Karpas-422 (cell line): Measurements from ENCODE around the gene MAPK12. TPM values are rescaled to one million over a fixed set of nuclear protein-coding genes. Genes with fewer than 3 reads are reported as not detected.

ENCODE experiments used
- DNase-seq: peaks from one replicate; pipeline ENCODE4 v3.0.0-alpha.2; 2015
- H2AFZ ChIP-seq: fragments of 200-600 bp; sonication (generic); 2 replicates; pipeline ENCODE4 v1.6.1; 2014; ENCODE audit warnings: antibody characterized with exemption, low read length, mixed read lengths
- H3K27ac ChIP-seq: fragments of 200-600 bp; sonication (generic); 2 replicates; pipeline ENCODE4 v1.5.1; 2014; ENCODE audit warnings: mild to moderate bottlenecking, low read length, moderate library complexity
- H3K27me3 ChIP-seq: fragments of 200-600 bp; sonication (generic); 2 replicates; pipeline ENCODE4 v1.6.1; 2014; ENCODE audit warnings: low read length, mixed read lengths
- H3K36me3 ChIP-seq: fragments of 200-600 bp; sonication (generic); 2 replicates; pipeline ENCODE4 v1.6.1; 2014; ENCODE audit warnings: low read length, mixed read lengths; ENCODE audit not compliant: insufficient read depth
- H3K4me1 ChIP-seq: fragments of 200-600 bp; sonication (generic); 2 replicates; pipeline ENCODE4 v1.6.1; 2014; ENCODE audit warnings: mild to moderate bottlenecking, low read length, mixed read lengths
- H3K4me2 ChIP-seq: fragments of 200-600 bp; sonication (generic); 2 replicates; pipeline ENCODE4 v1.6.1; 2014; ENCODE audit warnings: low read length, low read depth, mild to moderate bottlenecking; ENCODE audit not compliant: poor library complexity, severe bottlenecking
- H3K4me3 ChIP-seq: fragments of 200-600 bp; sonication (generic); 2 replicates; pipeline ENCODE4 v1.5.1; 2014; ENCODE audit warnings: mild to moderate bottlenecking, antibody characterized with exemption, low read length, mixed read lengths
- H3K79me2 ChIP-seq: fragments of 200-600 bp; sonication (generic); 2 replicates; pipeline ENCODE4 v1.6.1; 2014; ENCODE audit warnings: mild to moderate bottlenecking, low read length, mixed read lengths
- H3K9ac ChIP-seq: fragments of 200-600 bp; sonication (generic); 2 replicates; pipeline ENCODE4 v1.6.0; 2014; ENCODE audit warnings: low read length
- H3K9me2 ChIP-seq: fragments of 200-600 bp; sonication (generic), shearing (Covaris generic); replicated peaks from 2 replicates; pipeline ENCODE4 v1.6.0; 2014; ENCODE audit warnings: mild to moderate bottlenecking, low read length, moderate library complexity; ENCODE audit not compliant: insufficient read depth
- H3K9me3 ChIP-seq: fragments of 300-700, 200-600 bp; sonication (generic); 2 replicates; pipeline ENCODE4 v1.6.1; 2014; ENCODE audit warnings: low read length, mixed read lengths
- H4K20me1 ChIP-seq: fragments of 200-600 bp; sonication (generic); 2 replicates; pipeline ENCODE4 v1.6.1; 2014; ENCODE audit warnings: mild to moderate bottlenecking, antibody characterized with exemption, low read length, low read depth; ENCODE audit not compliant: insufficient read depth
- total RNA-seq: library from RNA; depleted of rRNA; stranded (reverse); fragments of >200 nt; shearing (Covaris generic); gene quantifications from 2 replicates; pipeline ENCODE4 v1.2.3, GENCODE V29; 2014; ENCODE audit warnings: low replicate concordance

The MAPK12 gene
- total RNA-seq, 1 experiment from 2014 or later = 45.4 TPM

- Histone ChIP-seq H3K27ac (no peak overlapping the region), H3K4me1 (peaks cover 55% of the 10 kb centered on the region), H3K79me2 (no peaks in the 10 kb centered on the region), H3K4me2 (no peak overlapping the region), H3K9ac (no peak overlapping the region), H3K4me3 (no peak overlapping the region), H4K20me1 (peaks cover 22% of the 10 kb centered on the region; the same call in 1 of the 2 replicates), H3K36me3 (no peaks in the 10 kb centered on the region), H3K9me3 (no peaks in the 10 kb centered on the region), H3K9me2 (no peaks in the 10 kb centered on the region), H3K27me3 (no peaks in the 10 kb centered on the region), H2AFZ (no peak overlapping the region)
- no peak for DNase-seq
These were observed 40.6 kb upstream of the MAPK12 start for GRCh38 chr22:50302041-50302541.

- Histone ChIP-seq H4K20me1 (peaks cover 22% of the 10 kb centered on the region; the same call in 1 of the 2 replicates), H2AFZ (no peak overlapping the region), H3K36me3 (no peaks in the 10 kb centered on the region), H3K27me3 (no peaks in the 10 kb centered on the region), H3K9me2 (no peaks in the 10 kb centered on the region), H3K4me1 (peaks cover 50% of the 10 kb centered on the region), H3K9me3 (no peaks in the 10 kb centered on the region), H3K4me2 (peak overlapping the region; percentile 13), H3K9ac (no peak overlapping the region), H3K27ac (no peak overlapping the region), H3K79me2 (no peaks in the 10 kb centered on the region), H3K4me3 (no peak overlapping the region)
- peak; percentile 57 for DNase-seq
These were observed 40.1 kb upstream of the MAPK12 start for GRCh38 chr22:50301581-50301991.

GRCh38 chr22:50300620-50301257 is 39.3 kb upstream of the MAPK12 start:
- H3K79me2 ChIP-seq = no peaks in the 10 kb centered on the region
- no peak overlapping the region for H3K4me2 ChIP-seq
- no peaks in the 10 kb centered on the region for H3K36me3 ChIP-seq
- H3K9me3 ChIP-seq = no peaks in the 10 kb centered on the region
- DNase-seq = no peak
- H3K9me2 ChIP-seq = no peaks in the 10 kb centered on the region
- H3K27ac ChIP-seq = no peak overlapping the region
- peaks cover 45% of the 10 kb centered on the region for H3K4me1 ChIP-seq
- H4K20me1 ChIP-seq = peaks cover 22% of the 10 kb centered on the region; the same call in 1 of the 2 replicates
- H3K27me3 ChIP-seq = no peaks in the 10 kb centered on the region
- no peak overlapping the region for H3K4me3 ChIP-seq
- H3K9ac ChIP-seq = no peak overlapping the region
- no peak overlapping the region for H2AFZ ChIP-seq

- no peaks in the 10 kb centered on the region for H3K36me3 ChIP-seq
- no peak overlapping the region for H3K9ac ChIP-seq
- H4K20me1 ChIP-seq = peaks cover 16% of the 10 kb centered on the region; the same call in 1 of the 2 replicates
- no peaks in the 10 kb centered on the region for H3K27me3 ChIP-seq
- no peak for DNase-seq
- H3K4me2 ChIP-seq = no peak overlapping the region
- H3K79me2 ChIP-seq = no peaks in the 10 kb centered on the region
- no peaks in the 10 kb centered on the region for H3K9me2 ChIP-seq
- no peaks in the 10 kb centered on the region for H3K9me3 ChIP-seq
- no peak overlapping the region for H3K4me3 ChIP-seq
- H2AFZ ChIP-seq = no peak overlapping the region
- no peak overlapping the region for H3K27ac ChIP-seq
- H3K4me1 ChIP-seq = peaks cover 37% of the 10 kb centered on the region
These were observed 38.5 kb upstream of the MAPK12 start for GRCh38 chr22:50299785-50300619.

- Histone ChIP-seq H3K9me3 (no peaks in the 10 kb centered on the region), H3K4me2 (no peak overlapping the region), H3K27me3 (no peaks in the 10 kb centered on the region), H3K9ac (no peak overlapping the region), H3K79me2 (no peaks in the 10 kb centered on the region), H2AFZ (no peak overlapping the region), H3K27ac (no peak overlapping the region), H4K20me1 (peaks cover 23% of the 10 kb centered on the region; the same call in 1 of the 2 replicates), H3K36me3 (no peaks in the 10 kb centered on the region), H3K9me2 (no peaks in the 10 kb centered on the region), H3K4me1 (peaks cover 32% of the 10 kb centered on the region), H3K4me3 (no peak overlapping the region)
- no peak for DNase-seq
These were observed 37.7 kb upstream of the MAPK12 start for GRCh38 chr22:50298937-50299784.

- Histone ChIP-seq H4K20me1 (peaks cover 25% of the 10 kb centered on the region; the same call in 1 of the 2 replicates), H3K36me3 (no peaks in the 10 kb centered on the region), H3K9me3 (no peaks in the 10 kb centered on the region), H3K79me2 (no peaks in the 10 kb centered on the region), H3K9ac (no peak overlapping the region), H3K4me2 (no peak overlapping the region), H3K27me3 (no peaks in the 10 kb centered on the region), H3K27ac (no peak overlapping the region), H3K4me1 (peaks cover 32% of the 10 kb centered on the region), H2AFZ (no peak overlapping the region), H3K9me2 (no peaks in the 10 kb centered on the region), H3K4me3 (no peak overlapping the region)
- DNase-seq = no peak
These were observed 36.8 kb upstream of the MAPK12 start for GRCh38 chr22:50298266-50298637.

- no peaks in the 10 kb centered on the region for H3K9me3 ChIP-seq
- peaks cover 19% of the 10 kb centered on the region; the same call in 1 of the 2 replicates for H4K20me1 ChIP-seq
- H3K9me2 ChIP-seq = no peaks in the 10 kb centered on the region
- H3K36me3 ChIP-seq = no peaks in the 10 kb centered on the region
- no peaks in the 10 kb centered on the region for H3K79me2 ChIP-seq
- no peaks in the 10 kb centered on the region for H3K27me3 ChIP-seq
- H3K4me1 ChIP-seq = peaks cover 34% of the 10 kb centered on the region
- no peak overlapping the region for H3K4me2 ChIP-seq
- H3K4me3 ChIP-seq = no peak overlapping the region
- H2AFZ ChIP-seq = no peak overlapping the region
- no peak overlapping the region for H3K9ac ChIP-seq
- no peak overlapping the region for H3K27ac ChIP-seq
- no peak for DNase-seq
These were observed 36.2 kb upstream of the MAPK12 start for GRCh38 chr22:50297510-50298265.
